HG02970 (cell line): ENCODE data around the gene RIPOR1.
"Not testable (repeated sequence)": the region's sequence is repeated elsewhere in the genome, so short reads cannot be mapped to it uniquely, and the experiment has no call there.

Experiments
- ATAC-seq: cut with Tn5 transposase; IDR thresholded peaks from one replicate; pipeline ENCODE4 v1.9.1; 2021; ENCODE audit warnings: mild to moderate bottlenecking, moderate library complexity, moderate number of reproducible peaks; ENCODE audit not compliant: unreplicated experiment, low FRiP score

Gene RIPOR1

GRCh38 chr16:67528222-67528869 lies at the start of gene RIPOR1:
Gene RIPOR1, plus strand, starts transcription at chr16:67528829. Its CDS starts 9,618 bp downstream, at chr16:67538447.
- ATAC-seq: no peak

- ATAC-seq: peak; percentile 96
Measured at GRCh38 chr16:67480833-67481560, 47.6 kb upstream of the RIPOR1 start, which contains the start of gene ATP6V0D1. Gene ATP6V0D1, minus strand, starts transcription at chr16:67481157. Its CDS starts 71 bp downstream, at chr16:67481086.

GRCh38 chr16:67481561-67482232 lies 46.9 kb upstream of the RIPOR1 start:
- ATAC-seq: no peak

- no peak for ATAC-seq
Measured at GRCh38 chr16:67482233-67482924, 46.2 kb upstream of the RIPOR1 start.

- no peak for ATAC-seq
Measured at GRCh38 chr16:67483150-67483549, 45.5 kb upstream of the RIPOR1 start, which contains the start of gene AGRP. Gene AGRP, minus strand, starts transcription at chr16:67483547. Its CDS starts 149 bp downstream, at chr16:67483398.

- no peak for ATAC-seq
Measured at GRCh38 chr16:67483731-67484525, 44.7 kb upstream of the RIPOR1 start.

- no peak for ATAC-seq
Measured at GRCh38 chr16:67486805-67487204, 41.8 kb upstream of the RIPOR1 start.

- ATAC-seq: not testable (repeated sequence)
Measured at GRCh38 chr16:67487561-67487960, 41.1 kb upstream of the RIPOR1 start.

- no peak for ATAC-seq
Measured at GRCh38 chr16:67489401-67490083, 39.1 kb upstream of the RIPOR1 start.

GRCh38 chr16:67490335-67491096 lies 38.1 kb upstream of the RIPOR1 start:
- ATAC-seq: no peak

GRCh38 chr16:67499106-67499505 lies 29.5 kb upstream of the RIPOR1 start:
- ATAC-seq: no peak

- ATAC-seq: no peak
Measured at GRCh38 chr16:67504031-67505021, 24.3 kb upstream of the RIPOR1 start.

GRCh38 chr16:67506468-67506867 lies 22.2 kb upstream of the RIPOR1 start:
- no peak for ATAC-seq

- ATAC-seq: no peak
Measured at GRCh38 chr16:67509016-67509415, 19.6 kb upstream of the RIPOR1 start.

- ATAC-seq: not testable (repeated sequence)
Measured at GRCh38 chr16:67513892-67514291, 14.7 kb upstream of the RIPOR1 start.

GRCh38 chr16:67514382-67514828 lies 14.2 kb upstream of the RIPOR1 start:
- peak; percentile 52 for ATAC-seq
